MV-4-11 (cell line): ENCODE data around the gene S100A6.
"Not testable (repeated sequence)": the region's sequence is repeated elsewhere in the genome, so short reads cannot be mapped to it uniquely, and the experiment has no call there.

Experiments
- DNase-seq: peaks from one replicate; lab custom pipeline; 2025; lab: John Stamatoyannopoulos, UW

The S100A6 gene

DNA sequence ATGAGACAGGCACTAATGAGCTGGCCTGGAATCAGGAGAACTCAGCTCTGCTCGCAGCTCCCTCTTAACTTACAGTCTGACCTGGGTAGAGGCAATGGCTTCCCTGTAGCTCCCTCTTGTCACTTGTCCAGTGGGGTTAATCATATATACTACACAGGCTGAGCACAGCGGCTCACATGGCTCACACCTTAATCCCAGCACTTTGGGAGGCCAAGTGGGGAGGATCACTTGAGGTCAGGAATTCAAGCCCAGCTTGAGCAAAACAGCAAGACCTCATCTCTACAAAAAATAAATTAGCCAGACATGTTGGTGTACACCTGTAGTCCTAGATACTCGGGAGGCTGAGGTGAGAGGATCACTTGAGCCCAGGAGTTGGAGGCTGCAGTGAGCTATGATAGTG lies 4.2 kb downstream of the S100A6 start:
- DNase-seq = no peak

DNA sequence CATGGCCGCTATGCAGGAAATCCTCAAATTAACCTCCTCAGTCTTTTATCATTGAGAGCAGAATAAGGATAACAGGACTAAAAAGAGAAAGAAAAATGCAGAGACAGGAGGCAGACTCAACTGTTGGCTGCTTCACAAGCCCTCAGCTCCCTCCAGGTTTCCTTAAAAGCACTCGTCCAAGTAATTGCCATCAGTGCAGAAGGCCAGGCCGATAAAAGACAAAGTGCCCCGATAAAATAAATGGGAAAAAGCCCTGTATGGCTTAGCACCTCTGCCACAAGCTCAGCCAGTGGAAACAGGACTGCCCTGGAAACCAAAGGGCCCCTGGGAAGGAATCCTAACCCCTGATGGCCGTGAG lies 8.1 kb downstream of the S100A6 start:
- DNase-seq = no peak

DNA sequence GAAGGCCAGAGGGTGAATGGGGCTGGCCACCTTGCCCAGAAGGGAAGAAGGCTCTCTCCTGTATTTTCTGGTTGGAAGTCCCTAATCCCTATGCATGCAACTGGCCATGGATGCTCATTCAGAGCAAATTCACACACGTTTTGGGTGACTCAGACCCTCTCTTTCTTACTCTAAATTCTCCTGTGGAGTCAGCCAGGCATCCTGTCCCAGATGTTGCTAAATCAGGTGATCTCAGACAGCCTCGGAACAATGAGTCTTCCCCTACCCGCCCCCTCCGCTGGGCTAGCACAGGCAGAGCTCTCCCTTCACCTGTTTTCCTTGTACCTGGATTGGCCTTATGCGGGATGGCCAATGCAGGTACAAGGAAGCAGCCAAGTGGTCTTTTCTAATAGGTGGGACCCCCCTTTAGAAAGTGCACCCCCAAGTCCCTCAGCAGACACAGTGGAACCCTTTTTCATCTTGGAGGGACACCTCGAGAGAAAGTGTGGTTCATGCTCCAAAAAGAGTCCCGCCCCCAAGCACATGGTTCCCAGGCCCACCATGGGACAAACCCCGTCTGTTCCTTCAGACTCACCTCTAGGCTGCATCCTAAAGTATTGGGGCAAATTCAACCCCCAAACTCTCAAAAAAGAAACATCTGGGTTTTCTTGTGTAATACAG lies 8.6 kb downstream of the S100A6 start:
- no peak for DNase-seq

DNA sequence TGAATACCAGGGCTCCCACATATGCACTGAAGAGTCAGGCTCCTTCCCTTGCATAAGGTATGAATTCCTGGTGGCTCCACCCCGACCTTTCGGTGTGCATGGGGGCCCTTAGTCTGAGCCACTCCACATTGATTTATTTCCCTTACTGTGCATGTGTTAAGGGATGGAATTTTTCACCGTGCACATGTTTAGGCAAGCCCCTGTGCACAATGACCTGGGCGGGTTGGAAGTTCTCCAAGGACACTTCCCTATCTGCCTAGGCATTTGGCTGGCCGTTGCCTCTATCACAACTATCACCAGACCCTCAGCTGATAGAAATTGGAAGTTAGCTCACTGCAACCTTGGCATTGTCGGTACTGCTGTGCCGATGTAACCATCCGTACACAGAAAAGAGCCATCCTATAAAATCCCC lies 9.7 kb downstream of the S100A6 start:
- no peak for DNase-seq

DNA sequence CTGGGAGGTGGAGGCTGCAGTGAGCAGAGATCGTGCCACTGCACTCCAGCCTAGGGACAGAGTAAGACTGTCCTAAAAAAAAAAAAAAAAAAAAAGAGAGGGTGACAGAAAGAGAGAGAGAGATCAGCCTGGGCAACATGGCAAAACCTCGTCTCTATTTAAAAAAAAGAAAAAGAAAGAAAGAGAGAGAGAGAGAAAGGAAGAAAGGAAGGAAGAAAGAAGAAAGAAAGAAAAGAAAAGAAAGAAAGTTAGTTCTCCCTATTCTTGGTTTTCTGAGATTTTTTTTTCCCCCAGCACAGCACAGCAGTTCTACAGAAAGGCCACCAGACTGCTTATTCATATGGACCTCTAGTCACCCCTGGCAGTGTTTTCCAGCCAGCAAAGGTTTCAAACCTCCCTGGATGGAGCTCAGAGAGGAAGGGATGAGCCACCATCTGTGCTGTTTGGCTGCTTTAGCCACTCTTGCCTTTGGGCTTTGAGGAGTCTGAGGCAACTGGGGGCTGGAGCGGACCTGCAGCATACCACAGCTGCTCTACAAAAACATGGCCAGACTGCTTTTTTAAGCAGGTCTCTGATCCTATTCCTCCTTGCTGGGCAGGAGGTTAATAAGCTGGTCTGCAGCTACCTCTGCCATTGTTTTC lies 10.6 kb downstream of the S100A6 start:
- no peak for DNase-seq

DNA sequence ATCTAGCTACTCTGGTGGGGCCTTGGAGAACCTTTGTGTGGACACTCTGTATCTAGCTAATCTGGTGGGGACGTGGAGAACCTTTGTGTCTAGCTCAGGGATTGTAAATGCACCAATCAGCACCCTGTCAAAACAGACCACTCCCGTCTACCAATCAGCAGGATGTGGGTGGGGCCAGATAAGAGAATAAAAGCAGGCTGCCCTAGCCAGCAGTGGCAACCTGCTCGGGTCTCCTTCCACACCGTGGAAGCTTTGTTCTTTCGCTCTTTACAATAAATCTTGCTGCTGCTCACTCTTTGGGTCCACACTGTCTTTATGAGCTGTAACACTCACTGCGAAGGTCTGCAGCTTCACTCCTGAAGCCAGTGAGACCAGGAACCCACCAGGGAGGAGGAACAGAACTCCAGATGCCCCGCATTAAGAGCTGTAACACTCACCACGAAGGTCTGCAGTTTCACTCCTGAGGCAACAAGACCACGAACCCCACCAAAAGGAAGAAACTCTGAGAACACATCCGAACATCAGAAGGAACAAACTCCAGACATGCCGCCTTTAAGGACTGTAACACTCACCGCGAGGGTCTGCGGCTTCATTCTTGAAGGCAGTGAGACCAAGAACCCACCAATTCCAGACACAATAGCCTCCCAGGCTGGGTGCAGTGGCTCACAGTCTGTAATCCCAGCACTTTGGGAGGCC lies 13.3 kb downstream of the S100A6 start:
- DNase-seq = peak; percentile 60

DNA sequence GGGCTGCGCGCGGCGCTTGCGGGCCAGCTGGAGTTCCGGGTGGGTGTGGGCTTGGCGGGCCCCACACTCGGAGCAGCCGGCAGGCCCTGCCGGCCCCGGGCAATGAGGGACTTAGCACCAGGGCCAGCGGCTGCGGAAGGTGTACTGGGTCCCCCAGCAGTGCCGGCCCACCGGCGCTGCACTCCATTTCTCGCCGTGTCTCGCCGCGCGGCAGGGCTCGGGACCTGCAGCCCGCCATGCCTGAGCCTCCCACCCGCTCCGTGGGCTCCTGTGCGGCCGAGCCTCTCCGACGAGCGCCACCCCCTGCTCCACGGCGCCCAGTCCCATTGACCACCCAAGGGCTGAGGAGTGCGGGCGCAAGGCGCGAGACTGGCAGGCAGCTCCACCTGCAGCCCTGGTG lies 14.0 kb downstream of the S100A6 start:
- DNase-seq = not testable (repeated sequence)

DNA sequence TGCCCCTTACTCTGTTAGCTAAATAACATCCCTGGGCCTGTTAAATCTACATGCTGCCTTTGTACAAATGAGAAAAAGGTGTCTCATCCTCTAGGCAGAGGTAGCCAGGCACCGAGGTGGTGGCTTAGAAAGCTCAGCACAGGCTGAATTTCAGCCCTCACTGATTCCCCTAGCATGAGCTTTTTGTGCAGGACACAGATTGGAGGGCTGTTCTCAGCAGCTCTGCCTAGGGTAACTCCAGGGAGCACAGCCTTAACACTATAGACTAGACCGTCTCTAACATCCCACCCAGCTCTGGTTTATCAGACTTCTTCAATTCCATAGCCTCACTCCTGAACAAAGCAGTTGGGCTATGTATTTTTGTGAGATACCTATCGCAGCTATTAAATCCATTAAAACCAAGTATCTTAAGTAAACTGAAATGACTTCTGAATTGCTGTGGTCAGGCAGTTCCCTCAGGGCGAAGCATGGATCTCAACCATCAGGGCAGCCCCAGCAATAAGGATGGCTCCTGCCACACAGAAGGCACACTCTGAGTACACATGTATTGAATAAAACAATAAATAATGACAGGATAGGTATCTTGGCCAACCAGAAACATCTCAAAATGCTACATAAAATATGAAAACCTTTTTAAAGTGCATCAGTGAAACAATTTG lies 14.8 kb downstream of the S100A6 start:
- DNase-seq = no peak

DNA sequence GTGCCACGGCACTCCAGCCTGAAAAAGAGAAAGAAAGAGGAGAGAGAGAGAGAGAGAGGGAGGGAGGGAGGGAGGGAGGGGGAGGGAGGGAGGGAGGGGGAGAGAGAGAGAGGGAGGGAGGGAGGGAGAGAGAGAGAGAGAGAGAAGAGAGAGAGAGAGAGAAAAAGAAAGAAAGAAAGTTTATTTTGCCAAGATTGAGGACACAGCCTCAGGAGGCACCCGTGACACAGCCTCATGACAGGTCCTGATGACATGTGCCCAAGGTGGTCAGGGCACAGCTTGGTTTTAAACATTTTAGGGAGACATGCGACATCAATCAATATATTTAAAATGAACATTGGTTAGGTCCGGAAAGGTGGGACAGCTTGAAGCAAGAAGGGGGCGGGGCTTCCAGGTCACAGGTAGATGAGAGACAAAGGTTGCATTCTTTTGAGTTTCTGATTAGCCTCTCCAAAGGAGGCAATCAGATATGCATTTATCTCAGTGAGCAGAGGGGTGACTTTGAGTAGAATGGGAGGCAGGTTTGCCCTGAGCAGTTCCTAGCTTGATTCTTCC lies 15.6 kb downstream of the S100A6 start:
- not testable (repeated sequence) for DNase-seq

DNA sequence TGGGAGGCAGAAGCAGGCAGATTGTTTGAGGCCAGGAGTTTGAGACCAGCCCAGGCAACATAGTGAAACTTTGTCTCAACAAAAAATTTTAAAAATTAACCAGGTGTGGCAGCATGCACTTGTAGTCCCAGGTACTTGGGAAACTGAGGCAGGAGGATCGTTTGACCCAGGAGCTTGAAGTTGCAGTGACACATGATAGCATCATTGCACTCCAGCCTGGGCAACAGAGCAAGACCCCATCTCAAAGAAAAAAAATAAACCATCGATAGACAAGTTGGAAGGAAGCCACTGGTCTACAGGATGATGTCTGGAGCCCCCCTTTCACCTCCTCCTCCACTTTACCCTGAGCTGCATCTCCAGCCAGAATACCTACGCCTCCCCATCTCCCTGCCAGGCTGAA lies 16.5 kb downstream of the S100A6 start:
- DNase-seq = no peak

DNA sequence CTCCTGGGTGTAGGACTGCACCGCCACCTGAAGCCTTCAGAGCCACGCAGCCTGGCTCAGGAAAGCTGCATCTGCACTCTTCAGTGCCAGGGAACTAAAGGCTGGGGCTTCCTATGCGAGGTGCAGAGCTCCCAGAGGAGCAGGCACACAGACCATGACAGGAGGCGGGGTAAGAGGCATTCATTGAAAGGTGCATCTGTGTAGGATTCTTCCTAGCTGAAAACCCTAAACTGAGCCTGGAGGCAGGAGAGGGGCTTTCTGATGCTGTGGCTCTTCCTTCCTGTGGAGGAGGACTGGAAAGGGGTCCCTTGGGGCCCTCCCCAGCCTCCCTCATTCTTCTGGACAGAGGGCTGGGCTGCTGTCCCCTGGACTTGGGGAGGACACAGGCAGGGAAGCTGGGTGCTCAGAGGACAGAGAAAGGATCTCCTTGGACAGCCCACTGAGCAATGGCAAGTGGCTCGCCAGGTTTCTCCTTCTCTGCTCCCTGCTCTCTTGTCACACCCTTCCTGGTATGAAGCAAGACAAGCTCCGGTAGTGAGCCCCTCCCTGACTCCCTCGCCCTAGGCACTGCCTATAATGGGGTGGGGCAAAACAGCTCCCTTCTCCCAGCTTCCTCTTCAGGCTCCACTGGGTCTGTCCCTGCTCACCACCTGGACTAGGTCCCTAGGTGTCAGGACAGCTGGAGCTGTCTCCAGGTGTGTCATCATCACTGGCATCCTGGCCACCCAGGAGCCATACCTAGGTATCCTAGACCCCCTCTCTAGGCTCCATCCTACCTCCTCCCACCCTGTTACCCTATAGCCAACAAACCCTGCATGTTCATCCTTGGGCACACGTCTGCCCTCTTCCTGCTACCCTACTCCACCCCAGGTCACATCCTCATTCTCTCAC lies 20.0 kb downstream of the S100A6 start:
- DNase-seq = peak; percentile 70

DNA sequence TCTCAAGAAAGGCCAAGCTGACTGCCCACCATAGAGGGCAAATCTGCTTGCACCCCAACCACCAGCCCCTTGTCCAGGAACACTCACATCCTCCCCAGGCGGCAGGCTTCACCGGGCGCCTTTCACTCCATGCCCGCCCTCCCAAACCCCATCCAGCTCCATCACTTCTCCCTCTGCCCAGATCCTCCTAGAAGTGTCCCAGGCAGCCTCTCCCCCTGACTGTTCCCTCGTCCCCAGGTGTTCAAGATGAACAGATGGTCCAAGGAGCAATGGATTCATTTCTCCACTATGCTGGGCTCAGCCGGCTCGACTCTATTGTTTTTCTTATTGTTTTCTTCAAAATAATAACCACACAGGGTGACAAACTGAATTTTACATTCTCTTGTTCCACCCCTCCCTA lies 22.1 kb downstream of the S100A6 start:
- DNase-seq = no peak

DNA sequence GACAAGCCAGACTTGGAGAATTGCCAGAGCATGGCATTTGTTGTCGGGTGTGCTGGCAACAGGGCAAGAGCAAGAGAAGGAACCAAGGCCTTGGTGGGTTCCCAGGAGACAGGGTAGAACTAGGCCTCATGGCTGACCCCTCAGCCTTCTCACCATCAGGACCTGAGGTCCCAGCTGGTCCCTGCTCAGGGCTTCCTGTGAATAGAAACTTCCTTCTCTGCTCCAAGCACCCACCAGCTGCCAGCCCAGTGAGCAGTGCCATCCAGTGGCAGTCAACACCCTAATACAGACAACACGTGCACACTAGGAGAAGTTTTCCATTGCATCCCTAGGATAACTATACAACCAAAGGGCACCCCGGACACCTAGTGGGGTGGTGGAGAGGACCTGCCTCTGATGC lies 22.8 kb downstream of the S100A6 start:
- peak; percentile 20 for DNase-seq

DNA sequence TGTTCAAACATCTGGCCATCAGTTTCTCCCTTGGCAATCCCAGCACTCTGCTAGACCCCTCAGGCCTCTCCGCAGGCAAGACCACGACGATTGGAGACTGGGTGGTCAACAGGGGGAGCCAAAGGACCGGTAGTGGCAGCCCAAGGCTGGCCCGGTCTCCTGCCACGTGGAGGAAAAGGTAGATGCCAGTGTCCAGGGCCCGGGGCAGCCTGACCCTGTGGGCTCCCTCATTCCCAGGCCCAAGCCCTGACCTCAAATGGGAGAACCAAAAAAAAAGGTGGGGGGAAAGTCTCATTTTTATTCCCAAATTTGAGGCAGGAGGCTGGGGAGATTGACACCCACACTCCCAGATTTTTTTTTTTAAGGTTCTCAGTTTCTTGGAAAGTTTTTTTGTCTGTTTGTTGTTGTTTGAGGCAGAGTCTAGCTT lies 24.8 kb downstream of the S100A6 start:
- DNase-seq = peak; percentile 65

DNA sequence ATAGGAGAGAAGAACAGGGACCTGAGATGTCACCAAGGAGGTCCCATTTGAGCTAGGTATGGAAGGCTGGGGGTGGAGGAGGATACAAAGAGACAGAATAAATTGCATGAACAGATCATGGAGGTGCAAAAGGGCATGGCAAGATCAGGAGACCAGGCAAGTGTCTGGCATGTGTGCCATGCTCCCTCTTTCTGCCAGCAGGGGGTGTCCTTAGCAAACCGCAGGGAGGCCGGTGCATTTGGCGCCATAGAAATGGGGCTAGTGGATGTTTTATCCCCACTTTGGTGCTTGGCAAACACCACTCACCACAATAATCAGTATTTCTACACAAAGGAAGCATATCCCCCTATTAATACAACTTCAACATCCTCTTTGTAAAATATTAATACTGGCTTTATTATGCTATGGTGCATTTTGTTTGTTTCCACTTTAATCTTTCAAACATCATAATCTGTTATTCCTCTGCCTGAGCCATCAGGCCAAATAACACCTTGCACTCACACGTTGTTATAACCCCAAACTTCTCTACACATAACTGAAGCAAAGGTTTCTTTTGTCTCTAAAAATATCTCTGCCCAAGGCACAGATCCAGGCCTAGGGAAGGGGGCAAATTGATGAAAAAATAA lies 25.9 kb downstream of the S100A6 start:
- peak; percentile 40 for DNase-seq

DNA sequence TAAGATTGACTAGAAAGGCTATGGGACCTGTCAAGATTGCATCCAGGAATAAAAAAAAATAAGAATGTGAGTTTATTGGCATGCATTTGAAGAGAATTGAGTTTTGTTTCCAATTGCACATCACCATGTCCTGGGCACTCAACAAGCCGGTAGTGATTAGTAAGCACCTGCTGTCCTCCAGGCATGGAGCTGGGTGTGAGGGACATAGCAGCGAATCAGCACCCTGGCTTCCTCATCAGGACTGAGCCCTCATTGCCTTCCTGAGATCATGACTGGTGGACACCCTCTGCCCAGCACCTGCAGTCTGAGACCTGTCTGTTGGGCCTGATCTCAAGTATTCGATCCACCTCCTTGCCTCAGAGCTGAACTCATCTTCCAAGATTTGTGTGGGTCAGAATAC lies 26.8 kb downstream of the S100A6 start:
- no peak for DNase-seq

DNA sequence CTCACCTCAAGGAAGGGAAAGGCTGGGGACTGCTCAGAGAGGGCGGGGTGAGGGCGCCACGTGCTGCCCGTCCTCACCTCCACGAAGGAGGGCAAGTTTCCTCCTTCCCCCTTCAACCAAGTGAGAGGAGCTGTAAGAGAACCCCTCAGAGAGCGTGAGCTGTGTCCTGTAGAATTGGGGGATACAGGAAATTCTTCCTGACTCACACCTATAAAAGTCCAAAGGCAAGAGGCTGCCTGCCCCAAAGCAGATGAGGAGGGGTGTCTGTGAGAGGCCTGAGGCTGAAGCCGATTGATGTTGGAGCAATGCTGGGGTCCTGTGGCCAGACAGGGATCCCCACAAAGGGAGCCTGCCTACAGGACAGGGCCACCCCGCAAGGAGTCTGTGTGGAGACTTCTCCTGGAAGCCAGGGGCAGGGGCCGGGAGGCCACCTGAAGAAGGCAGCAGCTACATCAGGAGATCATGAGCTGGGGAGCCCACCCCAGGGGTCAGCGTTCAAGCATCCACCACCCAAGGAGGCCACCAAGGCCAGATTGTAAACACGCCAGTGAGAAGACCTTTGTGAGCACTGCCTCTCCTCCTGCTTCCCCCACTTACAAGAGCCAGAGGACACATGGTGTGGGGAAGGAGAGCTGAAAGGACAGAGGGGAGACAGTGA lies 27.7 kb downstream of the S100A6 start:
- no peak for DNase-seq

DNA sequence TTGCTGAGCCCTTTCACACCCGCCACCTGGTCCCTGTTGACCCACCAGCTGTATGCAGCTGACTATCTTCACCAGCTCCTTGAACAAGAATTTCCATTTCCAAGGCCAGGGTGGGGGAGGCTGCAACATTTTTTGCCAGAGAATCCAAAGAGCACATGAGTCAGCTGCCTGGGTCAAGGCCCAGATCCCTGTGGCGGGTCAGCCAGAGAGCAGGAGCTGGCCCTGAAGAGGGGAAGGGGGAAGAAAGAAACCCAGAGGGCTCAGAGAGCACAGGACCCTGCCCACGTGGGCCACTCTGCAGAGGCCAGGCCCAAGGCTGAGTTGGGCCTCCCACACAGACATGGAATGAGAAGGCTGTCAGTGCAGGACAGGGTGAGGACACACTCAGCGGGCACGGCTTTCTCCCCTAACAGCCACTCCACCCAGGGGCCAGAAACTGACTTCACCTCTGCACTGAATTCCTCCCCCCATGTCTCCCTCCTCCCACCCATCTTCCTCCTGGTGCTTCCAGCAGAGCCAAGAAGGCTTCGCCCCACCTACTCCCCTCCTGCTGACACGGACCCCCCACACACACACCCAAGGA lies 28.9 kb downstream of the S100A6 start:
- no peak for DNase-seq

DNA sequence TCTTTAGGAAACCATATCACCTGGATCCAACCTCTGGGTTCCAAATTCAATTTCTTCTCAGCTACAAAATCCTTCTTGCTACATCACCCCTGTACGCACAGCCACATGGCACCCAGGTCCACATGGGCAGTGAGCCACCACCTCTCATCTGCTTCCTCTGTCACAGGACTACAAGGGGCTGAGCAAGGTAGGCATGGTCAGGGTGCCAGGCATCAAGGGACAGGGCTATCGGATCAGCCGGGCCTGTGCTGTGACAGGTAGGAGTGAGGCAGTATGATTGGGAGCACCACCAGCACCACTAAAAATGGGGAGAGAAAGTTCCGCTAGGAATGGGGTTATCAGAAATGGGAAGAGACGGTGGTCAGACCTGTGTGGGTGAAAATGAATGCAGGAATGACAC lies 29.4 kb downstream of the S100A6 start:
- no peak for DNase-seq

DNA sequence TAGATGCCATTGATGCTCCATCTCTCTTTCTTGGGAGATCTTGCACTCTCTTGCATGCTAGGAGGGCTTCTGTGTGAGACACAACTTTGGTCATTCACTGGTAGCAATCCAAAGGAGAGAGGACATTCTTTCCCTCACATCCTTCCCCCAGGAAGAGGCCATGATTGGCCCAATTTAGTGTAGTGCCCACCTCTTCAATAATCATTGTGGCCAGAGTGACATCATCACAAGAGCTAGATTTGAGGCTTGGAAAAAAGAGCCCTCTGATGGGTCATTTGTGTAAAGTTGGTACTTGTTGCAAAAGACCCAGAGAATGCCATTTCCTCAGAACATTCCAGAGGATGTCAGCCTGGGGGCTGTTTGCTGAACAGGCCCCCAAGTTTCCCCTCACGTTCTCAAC lies 30.2 kb downstream of the S100A6 start:
- no peak for DNase-seq
